GM12878 (cell line): Measurements from ENCODE around the gene ZER1. TPM values are rescaled to one million over a fixed set of nuclear protein-coding genes. Genes with fewer than 3 reads are reported as not detected.

ENCODE experiments used
- ASH2L ChIP-seq: fragments of 300-600, 200-600 bp; sonication (generic); IDR thresholded peaks from 2 replicates; pipeline ENCODE4 v1.6.1; 2017; ENCODE audit warnings: low read depth, mild to moderate bottlenecking, borderline replicate concordance
- ATF3 ChIP-seq: IDR thresholded peaks from 2 replicates; pipeline ENCODE4 v1.6.1; 2011; ENCODE audit warnings: low read depth, mild to moderate bottlenecking, low read length, moderate library complexity, borderline replicate concordance; ENCODE audit errors: extremely low read depth
- CHD1 ChIP-seq: IDR thresholded peaks from 2 replicates; pipeline ENCODE4 v1.6.1; 2012; ENCODE audit warnings: low read depth, low read length, improper control_type of control experiment
- CREM ChIP-seq: IDR thresholded peaks from 2 replicates; pipeline ENCODE4 v1.6.1; 2014; ENCODE audit warnings: antibody characterized with exemption, low read depth
- CTCF ChIP-seq, 3 experiments: IDR thresholded peaks in 2 of 3; conservative IDR thresholded peaks in 1 of 3; 2 replicates each; pipeline ENCODE4 v1.5.1; 2011; ENCODE audit warnings: low read depth in 3 of 3, low read length in 3 of 3, mild to moderate bottlenecking in 3 of 3, control low read depth in 2 of 3, moderate library complexity in 2 of 3, inconsistent platforms in 1 of 3, mixed read lengths in 1 of 3; ENCODE audit not compliant: control insufficient read depth in 2 of 3, insufficient read depth in 1 of 3; ENCODE audit errors: extremely low read depth in 1 of 3
- GATAD2B ChIP-seq: fragments of 450-650 bp; conservative IDR thresholded peaks from 2 replicates; pipeline ENCODE4 v1.6.1; 2017; ENCODE audit warnings: low read depth, mild to moderate bottlenecking, moderate library complexity
- IKZF1 ChIP-seq: fragments of 450-650 bp; conservative IDR thresholded peaks from 2 replicates; pipeline ENCODE4 v1.6.1; 2017; ENCODE audit warnings: antibody characterized with exemption, mild to moderate bottlenecking
- JUNB ChIP-seq: IDR thresholded peaks from 2 replicates; pipeline ENCODE4 v1.6.1; 2016; ENCODE audit warnings: antibody characterized with exemption, mild to moderate bottlenecking
- LARP7 ChIP-seq: fragments of 450-650 bp; IDR thresholded peaks from 2 replicates; pipeline ENCODE4 v1.6.1; 2017; ENCODE audit warnings: mild to moderate bottlenecking
- NR2F1 ChIP-seq: fragments of 450-650 bp; conservative IDR thresholded peaks from 2 replicates; pipeline ENCODE4 v1.6.1; 2017; ENCODE audit warnings: mild to moderate bottlenecking
- POLR2A ChIP-seq: IDR thresholded peaks from 2 replicates; pipeline ENCODE4 v1.6.1; 2011; ENCODE audit warnings: low read depth, mild to moderate bottlenecking, low read length
- RUNX3 ChIP-seq: IDR thresholded peaks from 2 replicates; pipeline ENCODE4 v1.6.1; 2012; ENCODE audit warnings: low read length, inconsistent platforms
- SMAD5 ChIP-seq: IDR thresholded peaks from 2 replicates; pipeline ENCODE4 v1.6.1; 2016; ENCODE audit warnings: antibody characterized with exemption, low read depth
- SREBF2 ChIP-seq: IDR thresholded peaks from 2 replicates; pipeline ENCODE4 v1.6.1; 2012; ENCODE audit warnings: mild to moderate bottlenecking, low read length
- SRF ChIP-seq, 2 experiments: IDR thresholded peaks; 2 replicates each; pipeline ENCODE4 v1.6.1; 2011; ENCODE audit warnings: low read depth in 2 of 2, low read length in 2 of 2, mild to moderate bottlenecking in 1 of 2, moderate library complexity in 1 of 2
- TARDBP ChIP-seq: IDR thresholded peaks from 2 replicates; pipeline ENCODE4 v1.6.1; 2016; ENCODE audit warnings: borderline replicate concordance
- TBL1XR1 ChIP-seq: IDR thresholded peaks from 2 replicates; pipeline ENCODE4 v1.6.1; 2012; ENCODE audit warnings: low read depth, low read length, improper control_type of control experiment
- USF2 ChIP-seq: IDR thresholded peaks from 2 replicates; pipeline ENCODE4 v1.6.1; 2011; ENCODE audit warnings: low read depth, low read length, improper control_type of control experiment, borderline replicate concordance
- ZBTB4 ChIP-seq: fragments of 450-650 bp; formaldehyde crosslinking; IDR thresholded peaks from 2 replicates; pipeline ENCODE4 v1.4.0; 2022; ENCODE audit warnings: mild to moderate bottlenecking, moderate library complexity
- ZNF687 ChIP-seq: fragments of 450-650 bp; IDR thresholded peaks from 2 replicates; pipeline ENCODE4 v1.6.1; 2017; ENCODE audit warnings: mild to moderate bottlenecking, moderate library complexity
- polyA plus RNA-seq, 11 experiments: library from polyadenylated mRNA; depleted of rRNA in 4 of 11; unstranded in 6 of 11; stranded (reverse) in 5 of 11; fragments of >200 nt; fragmentation: Nextera tagmentation in 4 of 11; fragmentation: Illumina TruSeq in 1 of 11; extraction: Ambion mirVana in 4 of 11; extraction: Trizol in 1 of 11; gene quantifications; 1 replicate in 1 of 11; 2 replicates in 10 of 11; pipeline versions ENCODE4 v1.2.1 to v1.2.3, GENCODE V29; 2011 to 2016; ENCODE audit warnings: inconsistent platforms in 2 of 11, missing spikeins in 2 of 11, low read depth in 1 of 11
- total RNA-seq, 4 experiments: library from RNA; depleted of rRNA in 3 of 4; stranded (reverse); fragments of >200 nt in 3 of 4; fragmentation: Illumina TruSeq in 1 of 4; extraction: Trizol in 1 of 4; gene quantifications; 2 replicates each; pipeline versions ENCODE4 v1.2.1 to v1.2.3, GENCODE V29; 2013 to 2021

The ZER1 gene
- total and polyA plus RNA-seq, 10 of the 15 experiments (the other 5 are each of a cell fraction or from before 2014, with no cell fraction given): 0.32 to 16.9 (median 7.9) TPM

GRCh38 chr9:128818839-128819715 is 47.4 kb upstream of the ZER1 start (continued):
- TF ChIP-seq ZNF687 (no peak), IKZF1 (peak; percentile 48; the same call in 1 of the 2 replicates), RUNX3 (no peak; the same call in 1 of the 2 replicates), SREBF2 (no peak), SRF (IDR thresholded peaks at IDR 0.05; ENCODE audit: low read depth in 2 of 2, low read length in 2 of 2) (peak in 1 of 2 experiments; percentile 11; a peak in 1 of 4 replicates), TARDBP (no peak), SMAD5 (no peak), ATF3 (no peak), GATAD2B (peak; percentile 86), CTCF (IDR thresholded peaks at IDR 0.05 in 2 of 3, conservative IDR thresholded peaks at IDR 0.05 in 1 of 3; ENCODE audit: control insufficient read depth in 2 of 3, extremely low read depth in 1 of 3, insufficient read depth in 1 of 3, low read depth in 3 of 3, low read length in 3 of 3) (peak in 1 of 3 experiments; percentile 9; a peak in 1 of 6 replicates), ZBTB4 (CRISPR knock-in tag) (no peak), CREM (no peak), TBL1XR1 (no peak), POLR2A (peak; percentile 68), CHD1 (no peak), USF2 (no peak), ASH2L (no peak), LARP7 (peak; percentile 42; the same call in 1 of the 2 replicates), NR2F1 (no peak; the same call in 1 of the 2 replicates), JUNB (no peak)
